Panc1 (cell line): Measurements from ENCODE around the gene CMIP. TPM values are rescaled to one million over a fixed set of nuclear protein-coding genes. Genes with fewer than 3 reads are reported as not detected.

ENCODE experiments used
- ATAC-seq: fragments of 200-7000 bp; cut with Tn5 transposase; 2 replicates; pipeline ENCODE4 v1.9.1; 2020; ENCODE audit warnings: mild to moderate bottlenecking, moderate library complexity
- BruUV-seq: library from RNA; stranded (reverse); fragments of 400-500 nt; replicated peaks from 2 replicates; lab custom pipeline; 2021; lab: Mats Ljungman, UMichigan
- CTCF ChIA-PET: fragments of 300-600 bp; sonication (Branson Sonifier 250); formaldehyde crosslinking; loops from one replicate; lab custom pipeline; 2022; ENCODE audit warnings: antibody characterized with exemption; lab: Charles Lee
- POLR2A ChIA-PET: fragments of 300-600 bp; sonication (Branson Sonifier 250); formaldehyde crosslinking; loops from one replicate; lab custom pipeline; 2022; ENCODE audit warnings: antibody characterized with exemption; lab: Charles Lee
- DNase-seq: peaks from one replicate; pipeline ENCODE4 v3.0.0-alpha.2; 2010; ENCODE audit warnings: low read depth, low spot score
- H3K27ac ChIP-seq: 2 replicates; pipeline ENCODE4 v1.5.1; 2011; ENCODE audit warnings: mild to moderate bottlenecking, low read length, inconsistent platforms
- H3K27me3 ChIP-seq: fragments of 200-500 bp; sonication (Bioruptor generic); 2 replicates; pipeline ENCODE4 v1.6.0; 2014; ENCODE audit warnings: low read length, inconsistent platforms; ENCODE audit not compliant: control insufficient read depth, insufficient read depth
- H3K36me3 ChIP-seq: fragments of 200-500 bp; sonication (Bioruptor generic); 2 replicates; pipeline ENCODE4 v1.5.1; 2014; ENCODE audit warnings: inconsistent platforms, mild to moderate bottlenecking, low read length, moderate library complexity; ENCODE audit not compliant: control insufficient read depth, insufficient read depth
- H3K4me1 ChIP-seq: 2 replicates; pipeline ENCODE4 v1.5.1; 2011; ENCODE audit warnings: inconsistent platforms, mild to moderate bottlenecking, low read length, moderate library complexity; ENCODE audit not compliant: control insufficient read depth, insufficient read depth
- H3K4me3 ChIP-seq, 2 experiments: 2 replicates each; pipeline ENCODE4 v1.5.1; 2011 to 2012; ENCODE audit warnings: low read depth in 2 of 2, low read length in 2 of 2, mild to moderate bottlenecking in 2 of 2, inconsistent platforms in 1 of 2, moderate library complexity in 1 of 2
- H3K9me3 ChIP-seq: fragments of 200-500 bp; sonication (Bioruptor generic); 2 replicates; pipeline ENCODE4 v1.5.1; 2014; ENCODE audit warnings: low read depth, mild to moderate bottlenecking, inconsistent platforms, low read length, moderate library complexity; ENCODE audit not compliant: control insufficient read depth, insufficient read depth
- CTCF ChIP-seq: fragments of 450-650 bp; IDR thresholded peaks from 2 replicates; pipeline ENCODE4 v1.5.1; 2017; ENCODE audit warnings: mild to moderate bottlenecking
- POLR2AphosphoS5 ChIP-seq: IDR thresholded peaks from 2 replicates; pipeline ENCODE4 v1.6.1; 2012; ENCODE audit warnings: mild to moderate bottlenecking, low read depth, low read length, moderate library complexity
- REST ChIP-seq, 2 experiments: IDR thresholded peaks; 2 replicates each; pipeline ENCODE4 v1.6.1; 2011 to 2012; ENCODE audit warnings: low read depth in 2 of 2, control low read depth in 1 of 2, low read length in 1 of 2, mild to moderate bottlenecking in 1 of 2, moderate library complexity in 1 of 2; ENCODE audit not compliant: insufficient read depth in 1 of 2
- SIN3A ChIP-seq: IDR thresholded peaks from 2 replicates; pipeline ENCODE4 v1.6.1; 2012; ENCODE audit warnings: low read depth, mild to moderate bottlenecking, low read length, moderate library complexity, borderline replicate concordance; ENCODE audit not compliant: insufficient read depth
- TCF7L2 ChIP-seq: IDR thresholded peaks from 2 replicates; pipeline ENCODE4 v1.6.1; 2011; ENCODE audit warnings: mild to moderate bottlenecking, low read depth, low read length, inconsistent platforms
- in situ Hi-C: cut with HindIII; loops from 2 replicates; pipeline ENCODE4 v1.10.0; 2016; ENCODE audit warnings: low sequenced_read_pairs, low pct_unique_long_range_greater_than_20kb
- intact Hi-C: fragments of 100-400 bp; cut with micrococcal nuclease; formaldehyde crosslinking; loops from one replicate; pipeline ENCODE4 v1.10.0; 2022; ENCODE audit not compliant: unreplicated experiment
- total RNA-seq: library from RNA; stranded (reverse); gene quantifications from one replicate; pipeline ENCODE4 v1.2.1, GENCODE V29; 2021; ENCODE audit not compliant: unreplicated experiment

The CMIP gene
- total RNA-seq, 1 experiment from 2014 or later, result 49.7 TPM

- Histone ChIP-seq H3K4me3 (no peak overlapping the region), H3K4me1 (peaks cover 6% of the 10 kb centered on the region; the same call in 1 of the 2 replicates), H3K9me3 (no peaks in the 10 kb centered on the region), H3K27ac (no peak overlapping the region), H3K27me3 (no peaks in the 10 kb centered on the region), H3K36me3 (no peaks in the 10 kb centered on the region)
- in situ Hi-C loops, result no loop called here
- intact Hi-C loops, result no loop called here
- CTCF ChIA-PET, result no interaction called here
- BruUV-seq, result no TSS peak
- TF ChIP-seq SIN3A (no peak), POLR2AphosphoS5 (no peak), TCF7L2 (no peak)
- no peak for DNase-seq
- POLR2A ChIA-PET, result no interaction called here
- no peak for ATAC-seq
These were observed 25.3 kb downstream of the CMIP start for GRCh38 chr16:81469710-81470535.

- ChIA-PET CTCF (no interaction called here), POLR2A (no interaction called here)
- intact Hi-C loops (no loop called here), in situ Hi-C loops (no loop called here)
- BruUV-seq, result no TSS peak
- H3K27ac ChIP-seq, result no peak overlapping the region
- no peaks in the 10 kb centered on the region for H3K9me3 ChIP-seq
- no peak for ATAC-seq
- no peaks in the 10 kb centered on the region for H3K36me3 ChIP-seq
- no peak overlapping the region for H3K4me3 ChIP-seq
- no peak for DNase-seq
- peaks cover 6% of the 10 kb centered on the region; the same call in 1 of the 2 replicates for H3K4me1 ChIP-seq
- H3K27me3 ChIP-seq, result no peaks in the 10 kb centered on the region
- TF ChIP-seq SIN3A, result no peak
- TF ChIP-seq TCF7L2, result no peak
- no peak for TF ChIP-seq POLR2AphosphoS5
- TF ChIP-seq REST (IDR thresholded peaks at IDR 0.05; ENCODE audit: insufficient read depth in 1 of 2, low read depth in 2 of 2, low read length in 1 of 2), result no peak
- no peak for TF ChIP-seq CTCF
These were observed 26.4 kb downstream of the CMIP start for GRCh38 chr16:81470796-81471636.
